GDM1 (cell line): ENCODE measurements around the gene TACO1.

Source experiments
- DNase-seq: peaks from one replicate; lab custom pipeline; 2025; lab: John Stamatoyannopoulos, UW

Gene TACO1

GRCh38 chr17:63640038-63640437, 39.3 kb downstream of the TACO1 start:
- DNase-seq: no peak

- DNase-seq: peak; percentile 82
Observed at GRCh38 chr17:63641692-63642448, 41.2 kb downstream of the TACO1 start.

GRCh38 chr17:63644846-63645245, 44.2 kb downstream of the TACO1 start:
- no peak for DNase-seq

- DNase-seq: no peak
Observed at GRCh38 chr17:63645775-63646487, 45.2 kb downstream of the TACO1 start.

- no peak for DNase-seq
Observed at GRCh38 chr17:63646488-63646806, 45.8 kb downstream of the TACO1 start.

- no peak for DNase-seq
Observed at GRCh38 chr17:63647065-63647725, 46.5 kb downstream of the TACO1 start.

- no peak for DNase-seq
Observed at GRCh38 chr17:63647936-63648335, 47.2 kb downstream of the TACO1 start.

- peak; percentile 26 for DNase-seq
Observed at GRCh38 chr17:63649813-63650212, 49.1 kb downstream of the TACO1 start.

- no peak for DNase-seq
Observed at GRCh38 chr17:63652106-63652505, 51.4 kb downstream of the TACO1 start.

GRCh38 chr17:63653050-63653449, 52.4 kb downstream of the TACO1 start:
- no peak for DNase-seq

- no peak for DNase-seq
Observed at GRCh38 chr17:63657786-63658185, 57.1 kb downstream of the TACO1 start.
